Stimulated activated CD4-positive, alpha-beta T cell treated with anti-CD3 and anti-CD28 coated beads, Interleukin-12 subunit alpha, Interleukin-12 subunit beta, amount 100 ng/mL, for 4 hours (primary cell): ENCODE results near the gene NAA20.

ENCODE experiments used
- DNase-seq: peaks from one replicate; pipeline ENCODE4 v3.0.0-alpha.2; 2020

NAA20 gene

DNA sequence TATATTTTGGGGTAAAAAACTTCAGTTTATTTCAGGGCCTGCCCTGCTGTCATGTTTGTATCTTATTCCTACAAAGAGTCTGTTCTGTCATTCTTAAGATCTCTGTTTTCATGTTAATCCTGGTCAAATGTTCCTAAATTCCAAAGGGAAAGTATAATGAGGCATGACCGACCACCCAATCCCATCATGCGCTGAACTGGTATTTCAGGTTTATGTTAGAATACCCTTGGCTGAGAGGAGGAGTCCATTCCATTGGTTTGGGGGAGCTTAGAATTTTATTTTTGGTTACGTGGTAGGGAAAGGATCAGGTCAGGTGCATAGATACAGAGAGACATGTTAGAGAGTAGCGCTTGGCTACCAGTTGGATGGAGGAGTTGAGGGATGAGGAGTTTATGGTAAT lies 60.9 kb downstream of the NAA20 start:
- no peak for DNase-seq

DNA sequence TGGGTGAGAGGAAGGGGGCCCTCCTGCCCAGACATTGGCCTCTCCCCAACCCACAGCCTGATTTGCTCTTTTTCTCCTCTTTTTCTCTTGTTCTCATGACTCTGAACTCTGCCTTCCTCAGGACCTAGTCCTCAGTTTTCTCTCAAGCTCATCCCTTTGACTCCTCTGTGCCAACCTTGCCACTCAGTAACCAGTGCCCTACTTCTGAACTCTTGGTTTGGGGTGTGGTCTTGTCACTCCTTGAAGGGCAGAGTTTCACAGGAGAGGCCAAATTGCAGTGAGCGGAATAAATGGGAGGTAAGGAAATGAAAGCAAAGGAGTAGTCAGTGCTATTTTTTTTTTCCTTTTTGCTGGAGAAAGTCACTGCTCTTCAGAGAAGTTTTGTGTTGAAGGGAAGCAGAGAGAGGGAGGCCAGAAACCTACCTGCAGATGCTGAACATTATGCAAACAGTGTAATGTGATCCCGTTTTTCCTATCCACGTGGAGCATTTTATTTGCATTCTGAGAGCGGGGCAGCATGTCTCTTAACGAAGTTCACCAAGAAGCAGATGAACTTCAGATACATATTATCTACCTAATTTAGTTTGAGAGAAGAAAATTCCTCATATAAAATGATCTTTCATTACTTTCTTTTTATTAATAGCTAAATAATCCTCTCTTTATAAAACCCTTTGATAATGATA lies 62.1 kb downstream of the NAA20 start:
- DNase-seq, result no peak
